GM13977 (cell line): Measurements from ENCODE around the gene COL6A2.

Experiments used
- DNase-seq: peaks from one replicate; pipeline ENCODE4 v3.0.0; 2012; ENCODE audit warnings: low spot score
- in situ Hi-C: fragments of 300-500 bp; cut with MboI; formaldehyde crosslinking; loops from one replicate; pipeline ENCODE4 v1.12.0; 2022; ENCODE audit warnings: low sequenced_read_pairs, low pct_unique_long_range_greater_than_20kb, mixed read lengths, inconsistent platforms; ENCODE audit not compliant: unreplicated experiment
- TF ChIP-seq, protein P1 (sequence below): IDR thresholded peaks from 2 replicates; pipeline ENCODE4 v1.5.1; 2012; ENCODE audit warnings: mild to moderate bottlenecking, control low read depth; ENCODE audit not compliant: insufficient read depth; ENCODE audit errors: extremely low read depth, missing control alignments

COL6A2 gene

DNA sequence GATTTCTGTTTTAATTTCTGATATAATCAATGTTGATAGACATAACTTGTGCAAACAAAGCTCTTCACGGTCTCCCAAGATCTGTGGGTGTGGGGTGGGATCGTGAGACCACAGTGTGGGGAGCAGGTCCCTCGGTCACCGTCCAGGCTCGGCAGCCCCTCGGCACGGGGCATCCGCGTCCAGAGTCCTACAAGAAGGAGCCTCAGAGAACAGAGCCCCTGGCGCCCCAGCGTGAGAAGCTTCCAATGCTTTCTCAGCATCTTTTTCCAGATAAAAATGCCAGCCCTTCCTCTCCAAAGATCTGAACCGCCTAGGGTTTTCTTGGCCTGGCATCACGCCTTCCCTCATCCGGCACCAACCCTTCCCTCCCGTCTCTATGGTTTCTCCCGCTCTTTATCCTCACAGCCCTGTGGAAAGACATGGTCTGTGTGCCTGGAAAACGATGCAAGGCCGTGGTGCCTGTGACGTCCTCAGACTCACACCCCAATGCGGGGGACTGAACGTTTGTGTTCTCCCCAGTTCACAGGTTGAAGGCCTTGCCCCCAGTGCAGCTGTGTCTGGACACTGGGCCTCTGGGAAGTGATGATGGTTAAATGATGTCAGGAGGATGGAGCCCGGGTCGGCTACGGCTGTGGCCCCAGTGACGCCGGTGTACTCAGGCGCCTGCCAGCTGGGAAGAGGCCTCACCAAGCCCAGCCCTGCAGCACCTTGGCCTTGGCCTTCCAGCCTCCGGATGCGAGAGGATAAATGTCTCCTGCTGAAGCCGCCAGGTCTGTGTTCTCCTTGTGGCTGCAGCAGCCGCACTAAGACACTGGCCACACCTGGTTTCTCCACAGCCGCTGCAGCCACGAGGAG lies 45.9 kb upstream of the COL6A2 start:
- in situ Hi-C loops, result no loop called here
- TF ChIP-seq, protein P1, sequence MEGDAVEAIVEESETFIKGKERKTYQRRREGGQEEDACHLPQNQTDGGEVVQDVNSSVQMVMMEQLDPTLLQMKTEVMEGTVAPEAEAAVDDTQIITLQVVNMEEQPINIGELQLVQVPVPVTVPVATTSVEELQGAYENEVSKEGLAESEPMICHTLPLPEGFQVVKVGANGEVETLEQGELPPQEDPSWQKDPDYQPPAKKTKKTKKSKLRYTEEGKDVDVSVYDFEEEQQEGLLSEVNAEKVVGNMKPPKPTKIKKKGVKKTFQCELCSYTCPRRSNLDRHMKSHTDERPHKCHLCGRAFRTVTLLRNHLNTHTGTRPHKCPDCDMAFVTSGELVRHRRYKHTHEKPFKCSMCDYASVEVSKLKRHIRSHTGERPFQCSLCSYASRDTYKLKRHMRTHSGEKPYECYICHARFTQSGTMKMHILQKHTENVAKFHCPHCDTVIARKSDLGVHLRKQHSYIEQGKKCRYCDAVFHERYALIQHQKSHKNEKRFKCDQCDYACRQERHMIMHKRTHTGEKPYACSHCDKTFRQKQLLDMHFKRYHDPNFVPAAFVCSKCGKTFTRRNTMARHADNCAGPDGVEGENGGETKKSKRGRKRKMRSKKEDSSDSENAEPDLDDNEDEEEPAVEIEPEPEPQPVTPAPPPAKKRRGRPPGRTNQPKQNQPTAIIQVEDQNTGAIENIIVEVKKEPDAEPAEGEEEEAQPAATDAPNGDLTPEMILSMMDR, result no peak
- DNase-seq, result no peak

GRCh38 chr21:46052703-46053651 lies 44.9 kb upstream of the COL6A2 start:
- TF ChIP-seq, protein P1, result no peak
- DNase-seq, result no peak
- in situ Hi-C loops, result no loop called here

DNA sequence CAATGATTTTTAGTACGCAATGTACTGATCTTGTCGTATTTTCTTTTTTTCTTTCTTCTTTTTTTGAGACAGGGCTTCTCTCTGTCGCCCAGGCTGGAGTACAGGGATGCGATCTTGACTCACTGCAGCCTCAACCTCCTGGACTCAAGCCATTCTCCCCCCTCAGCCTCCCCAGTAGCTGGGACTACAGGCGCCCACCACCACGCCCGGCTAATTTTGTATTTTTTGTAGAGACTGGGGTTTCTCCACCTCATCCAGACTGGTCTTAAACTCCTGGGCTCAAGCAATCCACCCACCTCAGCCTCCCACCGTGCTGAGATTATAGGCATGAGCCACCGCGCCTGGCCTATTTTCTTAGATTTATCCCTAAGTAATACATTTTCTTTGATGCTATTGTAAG lies 43.9 kb upstream of the COL6A2 start:
- DNase-seq, result no peak
- TF ChIP-seq, protein P1, result no peak
- in situ Hi-C loops, result no loop called here

DNA sequence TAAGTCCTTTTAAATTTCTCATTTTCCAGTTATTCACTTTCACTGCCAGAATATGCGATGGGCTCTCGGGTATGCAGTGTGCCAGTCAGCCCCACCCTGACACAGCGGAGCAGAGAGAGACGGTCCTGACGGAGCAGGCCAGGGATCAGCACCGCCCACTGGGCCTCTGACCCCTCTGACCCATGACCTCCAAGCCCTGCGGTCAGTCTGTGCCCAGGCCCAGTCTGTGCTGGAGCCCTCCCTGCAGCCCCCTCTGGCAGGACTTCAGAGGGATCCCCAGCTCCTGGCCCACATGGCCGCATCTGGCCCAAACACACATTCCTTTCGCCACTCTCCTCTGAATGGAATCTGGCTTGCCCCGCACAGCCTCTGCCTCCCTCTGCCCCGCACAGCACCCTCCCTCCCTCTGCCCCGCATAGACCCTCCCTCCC lies 43.4 kb upstream of the COL6A2 start:
- in situ Hi-C loops, result no loop called here
- DNase-seq, result no peak
- TF ChIP-seq, protein P1, result no peak

GRCh38 chr21:46055863-46056281 lies 42.0 kb upstream of the COL6A2 start:
- in situ Hi-C loops, result no loop called here
- no peak for DNase-seq
- TF ChIP-seq, protein P1, result no peak

- TF ChIP-seq, protein P1, result no peak
- in situ Hi-C loops, result no loop called here
- no peak for DNase-seq
Measured at GRCh38 chr21:46056450-46056903, 41.4 kb upstream of the COL6A2 start.
